IMR-90 (cell line): ENCODE measurements around the gene APP. TPM values are rescaled to one million over a fixed set of nuclear protein-coding genes. Genes with fewer than 3 reads are reported as not detected.
A peak's percentile ranks its signal among the peaks of the same experiment; 100 is the strongest.

Experiments
- ATAC-seq: fragments of 200-7000 bp; cut with Tn5 transposase; 2 replicates; pipeline ENCODE4 v1.9.1; 2020; ENCODE audit warnings: low read depth, mild to moderate bottlenecking, moderate library complexity
- BruUV-seq: library from RNA; stranded (reverse); fragments of 400-500 nt; replicated peaks from 2 replicates; lab custom pipeline; 2021; lab: Mats Ljungman, UMichigan
- CTCF ChIA-PET: fragments of 300-600 bp; formaldehyde crosslinking; extraction: SDS; loops from one replicate; lab custom pipeline; 2021; ENCODE audit warnings: antibody characterized with exemption; lab: Yijun Ruan, JAX
- POLR2A ChIA-PET: fragments of 300-600 bp; sonication (Branson Sonifier 250); formaldehyde crosslinking; loops from one replicate; lab custom pipeline; 2022; ENCODE audit warnings: antibody characterized with exemption; ENCODE audit not compliant: unreplicated experiment; lab: Charles Lee
- DNase-seq: peaks from one replicate; pipeline ENCODE4 v3.0.0; 2013
- H2AFZ ChIP-seq: replicated peaks from 2 replicates; pipeline ENCODE3; 2013; ENCODE audit warnings: low read length, mild to moderate bottlenecking; ENCODE audit not compliant: poor library complexity
- H2AK5ac ChIP-seq: 2 replicates; pipeline ENCODE4 v1.6.1; 2013; ENCODE audit warnings: low read depth, low read length, inconsistent platforms
- H2AK9ac ChIP-seq: replicated peaks from 2 replicates; pipeline ENCODE3; 2013; ENCODE audit warnings: mild to moderate bottlenecking, low read depth, low read length, moderate library complexity; ENCODE audit not compliant: poor library complexity
- H2BK120ac ChIP-seq: 2 replicates; pipeline ENCODE4 v1.6.1; 2013; ENCODE audit warnings: low read depth, low read length, inconsistent platforms
- H2BK15ac ChIP-seq: 3 replicates; pipeline ENCODE4 v1.6.1; 2013; ENCODE audit warnings: low read depth, low read length, inconsistent platforms
- H2BK20ac ChIP-seq: 2 replicates; pipeline ENCODE4 v1.6.1; 2013; ENCODE audit warnings: low read depth, mild to moderate bottlenecking, inconsistent platforms, low read length, moderate library complexity
- H2BK5ac ChIP-seq: 2 replicates; pipeline ENCODE4 v1.6.1; 2013; ENCODE audit warnings: mild to moderate bottlenecking, low read depth, low read length, inconsistent platforms; ENCODE audit not compliant: poor library complexity, severe bottlenecking
- H3K14ac ChIP-seq: replicated peaks from 2 replicates; pipeline ENCODE4 v1.6.1; 2013; ENCODE audit warnings: low read depth, low read length, inconsistent platforms
- H3K18ac ChIP-seq: 2 replicates; pipeline ENCODE4 v1.6.1; 2013; ENCODE audit warnings: low read depth, low read length, control low read depth
- H3K23ac ChIP-seq: 2 replicates; pipeline ENCODE4 v1.6.1; 2013; ENCODE audit warnings: low read depth, low read length, inconsistent platforms
- H3K27ac ChIP-seq: 2 replicates; pipeline ENCODE4 v1.5.1; 2013; ENCODE audit warnings: mild to moderate bottlenecking, control low read depth, low read length; ENCODE audit not compliant: insufficient read depth
- H3K27me3 ChIP-seq: 2 replicates; pipeline ENCODE4 v1.6.1; 2013; ENCODE audit warnings: low read length; ENCODE audit not compliant: control insufficient read depth, insufficient read depth
- H3K36me3 ChIP-seq: 2 replicates; pipeline ENCODE4 v1.6.1; 2013; ENCODE audit warnings: low read length, mixed read lengths; ENCODE audit not compliant: control insufficient read depth, insufficient read depth
- H3K4ac ChIP-seq: 2 replicates; pipeline ENCODE4 v1.6.1; 2013; ENCODE audit warnings: low read depth, low read length, inconsistent platforms
- H3K4me1 ChIP-seq: 2 replicates; pipeline ENCODE4 v1.6.1; 2013; ENCODE audit warnings: low read length, mixed read lengths; ENCODE audit not compliant: control insufficient read depth, insufficient read depth
- H3K4me2 ChIP-seq: 2 replicates; pipeline ENCODE4 v1.6.1; 2013; ENCODE audit warnings: low read depth, mild to moderate bottlenecking, control low read depth, low read length, moderate library complexity
- H3K4me3 ChIP-seq: 2 replicates; pipeline ENCODE4 v1.5.1; 2013; ENCODE audit warnings: low read depth, mild to moderate bottlenecking, control low read depth, low read length, moderate library complexity; ENCODE audit not compliant: insufficient read depth
- H3K56ac ChIP-seq: 2 replicates; pipeline ENCODE4 v1.6.1; 2013; ENCODE audit warnings: low read length, inconsistent platforms; ENCODE audit not compliant: insufficient read depth; ENCODE audit errors: extremely low read depth
- H3K79me1 ChIP-seq, 2 experiments: 2 replicates each; pipeline ENCODE4 v1.6.1; 2013; ENCODE audit warnings: low read length in 2 of 2, inconsistent platforms in 1 of 2, low read depth in 1 of 2
- H3K9ac ChIP-seq: 2 replicates; pipeline ENCODE4 v1.6.1; 2013; ENCODE audit warnings: low read depth, low read length, control low read depth
- H3K9me1 ChIP-seq: 2 replicates; pipeline ENCODE4 v1.6.1; 2013; ENCODE audit warnings: low read length, inconsistent platforms; ENCODE audit not compliant: insufficient read depth
- H3K9me3 ChIP-seq: 2 replicates; pipeline ENCODE4 v1.6.1; 2013; ENCODE audit warnings: low read length; ENCODE audit not compliant: control insufficient read depth, insufficient read depth
- H4K20me1 ChIP-seq: 2 replicates; pipeline ENCODE4 v1.6.1; 2013; ENCODE audit warnings: low read length, inconsistent platforms; ENCODE audit not compliant: insufficient read depth
- H4K5ac ChIP-seq: 2 replicates; pipeline ENCODE4 v1.6.1; 2013; ENCODE audit warnings: mild to moderate bottlenecking, low read depth, low read length, control low read depth
- H4K8ac ChIP-seq, 2 experiments: 2 replicates each; pipeline ENCODE4 v1.6.1; 2013; ENCODE audit warnings: low read depth in 2 of 2, low read length in 2 of 2, control low read depth in 1 of 2, inconsistent platforms in 1 of 2
- H4K91ac ChIP-seq: 2 replicates; pipeline ENCODE4 v1.6.1; 2013; ENCODE audit warnings: low read depth, low read length, inconsistent platforms; ENCODE audit not compliant: insufficient read depth
- CTCF ChIP-seq: conservative IDR thresholded peaks from 2 replicates; pipeline ENCODE4 v1.5.1; 2012; ENCODE audit warnings: mild to moderate bottlenecking, low read depth, low read length, improper control_type of control experiment
- whole genome bisulfite sequencing, 2 experiments: methylation state at CpG; one replicate each; pipeline versions ENCODE4 v1.1.5 to v1.1.7; 2013; ENCODE audit warnings: missing lambda C conversion rate in 2 of 2; ENCODE audit not compliant: insufficient read length in 1 of 2; ENCODE audit errors: extremely low coverage in 2 of 2; 5-methylcytosine and 5-hydroxymethylcytosine counted together
- dilution Hi-C: fragments of 300-500 bp; cut with HindIII; formaldehyde crosslinking; loops from one replicate; pipeline ENCODE4 v1.14.3; 2018; ENCODE audit warnings: low sequenced_read_pairs; ENCODE audit not compliant: unreplicated experiment
- in situ Hi-C: fragments of 300-500 bp; cut with MboI; formaldehyde crosslinking; loops from 3 replicates; pipeline ENCODE4 v1.14.3; 2019; ENCODE audit warnings: low sequenced_read_pairs, inconsistent platforms, mixed read lengths
- intact Hi-C: fragments of 100-400 bp; cut with micrococcal nuclease; formaldehyde crosslinking; loops from 2 replicates; pipeline ENCODE4 v1.10.0; 2022
- polyA plus RNA-seq, 3 experiments: library from polyadenylated mRNA; depleted of rRNA; stranded (reverse); fragments of >200 nt; gene quantifications; 2 replicates each; pipeline ENCODE4 v1.2.3, GENCODE V29; 2012; ENCODE audit warnings: low replicate concordance in 1 of 3
- total RNA-seq: library from RNA; depleted of rRNA; stranded (reverse); fragments of >200 nt; gene quantifications from 2 replicates; pipeline ENCODE4 v1.2.3, GENCODE V29; 2012

Gene APP
- total and polyA plus RNA-seq, 2 of the 4 experiments (the other 2 are of a cell fraction) = 191 to 530 TPM

DNA sequence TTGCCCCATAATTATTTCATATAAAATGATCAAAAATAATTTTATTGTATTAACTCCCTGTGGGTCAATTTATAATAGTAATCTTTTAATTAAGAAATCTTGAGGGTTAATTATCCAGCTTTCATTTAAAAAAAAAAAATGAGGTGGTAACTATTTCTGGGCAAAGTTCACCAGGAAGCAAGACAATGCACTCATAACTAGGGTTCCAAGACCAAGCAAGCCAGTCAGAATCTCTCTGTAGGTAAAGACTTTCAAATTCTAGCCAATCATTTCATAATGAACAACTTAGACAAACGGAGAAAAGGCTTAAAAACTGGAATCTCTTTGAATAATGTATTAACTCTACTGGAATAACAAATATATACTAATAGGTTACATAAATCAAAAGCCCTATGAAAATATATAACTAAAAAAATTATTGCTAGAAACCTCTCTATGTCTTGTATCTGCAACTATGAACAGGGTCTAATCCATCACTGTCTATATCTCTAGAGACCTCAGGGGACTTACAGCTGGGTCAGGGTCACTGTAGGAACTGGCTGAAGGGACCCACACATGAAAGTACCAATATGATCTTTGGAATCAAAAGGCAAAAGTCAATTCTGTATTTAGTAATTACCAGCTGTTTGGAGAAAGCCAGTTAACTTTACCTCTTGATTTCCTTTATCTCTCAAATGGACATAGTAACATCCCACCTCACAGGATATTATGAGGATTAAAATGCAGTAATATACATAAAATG lies 43.3 kb downstream of the APP start:
- Histone ChIP-seq H3K18ac (no peak overlapping the region), H2BK20ac (0 out of 2 replicates have a peak overlapping the region, but pooled peaks have one; percentile 41), H3K27me3 (no peaks in the 10 kb centered on the region), H2AFZ (no peak overlapping the region), H3K79me1 (peaks cover 18 to 72% of the 10 kb centered on the region in 2 experiments), H3K4ac (no peak overlapping the region), H2BK120ac (no peak overlapping the region), H4K20me1 (peaks cover 41% of the 10 kb centered on the region), H2AK9ac (no peak overlapping the region), H3K4me2 (no peak overlapping the region; the same call in 1 of the 2 replicates), H3K56ac (no peak overlapping the region), H3K4me3 (no peak overlapping the region), H3K27ac (no peak overlapping the region; the same call in 1 of the 2 replicates), H4K8ac (no peak overlapping the region), H2BK15ac (no peak overlapping the region), H3K9me1 (peaks cover 20% of the 10 kb centered on the region), H3K23ac (no peak overlapping the region; the same call in 1 of the 2 replicates), H3K36me3 (no peaks in the 10 kb centered on the region), H4K5ac (no peak overlapping the region), H4K91ac (peak overlapping the region; percentile 49; the same call in 1 of the 2 replicates), H3K14ac (no peak overlapping the region; the same call in 1 of the 2 replicates), H3K9me3 (no peaks in the 10 kb centered on the region), H3K4me1 (peaks cover 17% of the 10 kb centered on the region), H3K9ac (no peak overlapping the region), H2BK5ac (no peak overlapping the region), H2AK5ac (peak overlapping the region; percentile 40; the same call in 1 of the 2 replicates)
- in situ Hi-C loops (no loop called here), intact Hi-C loops (no loop called here), dilution Hi-C loops (no loop called here)
- ChIA-PET CTCF (interaction anchor here (0.6 to 1.6 kb wide), 3 partner anchors 13 to 56 kb away, joined by 3 to 5 read pairs (median 3); no protein-coding TSS in a partner anchor), POLR2A (interaction anchor here (0.5 to 0.6 kb wide), 2 partner anchors 24 to 172 kb away, joined by 3 read pairs; no protein-coding TSS in a partner anchor)
- no TSS peak for BruUV-seq
- ATAC-seq (no peak), DNase-seq (no peak)
- WGBS, 2 experiments = no CpG with 5 or more reads among the region's 1 CpG
- TF ChIP-seq CTCF = no peak
